GM18499 (cell line): ENCODE data around the gene FOXP1.

Experiments
- ATAC-seq: cut with Tn5 transposase; IDR thresholded peaks from one replicate; pipeline ENCODE4 v1.9.1; 2021; ENCODE audit warnings: moderate number of reproducible peaks; ENCODE audit not compliant: insufficient read depth, unreplicated experiment

The FOXP1 gene

GRCh38 chr3:71461114-71461513, 122.4 kb downstream of the FOXP1 start:
- ATAC-seq: no peak

GRCh38 chr3:71458895-71459294, 124.6 kb downstream of the FOXP1 start:
- ATAC-seq: no peak

GRCh38 chr3:71456826-71457225, 126.7 kb downstream of the FOXP1 start:
- ATAC-seq: no peak

GRCh38 chr3:71456156-71456555, 127.4 kb downstream of the FOXP1 start:
- no peak for ATAC-seq

- ATAC-seq: no peak
Measured at GRCh38 chr3:71454512-71455403, 128.8 kb downstream of the FOXP1 start.

DNA sequence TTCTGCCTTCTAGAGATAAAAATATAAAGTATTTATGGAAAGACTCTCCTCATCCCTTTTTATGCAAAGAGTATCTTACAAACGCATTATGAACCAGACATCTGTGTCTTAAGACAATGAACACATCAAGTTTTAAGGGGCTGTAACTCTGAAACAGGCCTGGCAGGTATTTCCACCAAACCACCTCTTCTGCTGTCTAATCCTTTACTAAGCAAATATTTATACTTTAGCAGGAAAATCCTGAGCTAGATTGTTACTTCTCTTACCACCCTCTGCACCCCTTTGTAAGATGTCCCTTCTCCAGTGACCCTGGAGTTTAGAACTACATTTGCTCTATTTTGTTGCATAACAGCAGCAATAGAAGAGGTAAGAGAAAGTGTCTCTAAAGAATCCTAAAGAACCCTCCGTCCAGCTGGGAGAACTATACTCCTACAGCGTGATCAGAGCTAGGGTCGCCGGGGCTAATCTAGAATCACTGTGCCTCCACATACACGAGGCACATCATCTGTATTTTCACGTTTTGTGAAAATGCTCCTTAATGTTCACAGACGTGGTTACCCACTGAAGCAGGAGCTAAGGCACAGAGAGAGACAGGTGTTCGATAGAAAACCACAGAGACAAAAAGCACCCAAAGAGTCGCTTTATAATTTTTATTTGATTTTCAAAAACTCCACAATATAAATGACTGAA, 129.6 kb downstream of the FOXP1 start:
- ATAC-seq: no peak

DNA sequence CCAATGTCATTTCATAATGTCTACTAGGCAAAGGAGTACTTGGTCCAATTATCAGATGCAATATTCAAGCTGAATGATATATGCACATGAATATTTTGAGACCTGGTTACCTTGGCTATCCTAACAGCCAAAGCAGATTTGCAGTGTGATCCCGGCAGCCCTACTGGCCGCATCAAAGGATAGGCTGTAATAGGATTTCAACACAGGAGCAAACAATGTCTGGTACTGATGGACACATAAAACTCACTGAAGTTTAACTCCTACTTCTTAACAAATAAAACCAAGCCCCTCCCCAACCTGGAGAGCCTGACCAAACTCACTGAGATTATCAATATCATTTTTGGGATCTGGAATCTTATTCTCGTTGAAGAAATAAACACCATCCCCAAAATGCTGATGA, 130.2 kb downstream of the FOXP1 start:
- ATAC-seq: no peak

GRCh38 chr3:71451812-71452211, 131.7 kb downstream of the FOXP1 start:
- ATAC-seq: no peak

GRCh38 chr3:71451060-71451459, 132.5 kb downstream of the FOXP1 start:
- no peak for ATAC-seq

- ATAC-seq: no peak
Measured at GRCh38 chr3:71450162-71450561, 133.4 kb downstream of the FOXP1 start.

DNA sequence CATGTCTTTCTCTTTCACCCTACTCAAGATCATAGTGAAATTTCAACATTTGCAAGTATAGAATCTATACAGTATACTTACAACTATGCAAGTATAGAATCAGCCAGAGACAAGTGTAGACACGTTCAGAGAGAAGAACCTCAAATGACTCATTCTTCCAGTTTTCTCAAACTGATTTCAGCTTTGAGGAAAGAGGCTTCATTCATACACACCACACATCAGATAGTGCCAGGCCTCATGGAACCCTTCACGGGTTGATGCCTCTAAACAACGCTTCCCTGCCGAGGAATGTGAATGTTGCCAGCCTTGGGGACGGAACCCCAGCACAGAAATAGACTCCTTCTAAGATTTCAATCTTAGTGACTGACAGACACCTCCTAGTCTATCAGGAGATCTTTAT, 135.7 kb downstream of the FOXP1 start:
- ATAC-seq: no peak

DNA sequence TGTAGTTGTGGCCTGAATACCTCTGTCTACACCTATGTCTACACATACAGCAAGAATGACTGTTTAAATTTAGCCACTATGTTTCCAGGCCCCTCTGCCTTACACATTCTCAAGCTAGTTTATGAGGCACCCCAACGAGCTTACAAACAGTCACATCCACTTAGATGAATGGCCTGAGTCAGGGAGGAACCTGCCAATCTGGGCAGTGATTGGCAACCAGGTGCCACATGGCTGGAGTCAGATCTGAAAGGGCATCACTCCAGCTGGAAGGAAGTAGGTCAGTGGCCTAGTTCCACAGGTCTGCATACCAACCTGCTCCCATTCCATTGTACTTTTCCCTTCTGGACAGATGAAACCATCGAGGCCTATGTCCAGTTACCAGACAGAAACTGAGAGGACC, 136.3 kb downstream of the FOXP1 start:
- ATAC-seq: no peak

- no peak for ATAC-seq
Measured at GRCh38 chr3:71446734-71447133, 136.8 kb downstream of the FOXP1 start.

DNA sequence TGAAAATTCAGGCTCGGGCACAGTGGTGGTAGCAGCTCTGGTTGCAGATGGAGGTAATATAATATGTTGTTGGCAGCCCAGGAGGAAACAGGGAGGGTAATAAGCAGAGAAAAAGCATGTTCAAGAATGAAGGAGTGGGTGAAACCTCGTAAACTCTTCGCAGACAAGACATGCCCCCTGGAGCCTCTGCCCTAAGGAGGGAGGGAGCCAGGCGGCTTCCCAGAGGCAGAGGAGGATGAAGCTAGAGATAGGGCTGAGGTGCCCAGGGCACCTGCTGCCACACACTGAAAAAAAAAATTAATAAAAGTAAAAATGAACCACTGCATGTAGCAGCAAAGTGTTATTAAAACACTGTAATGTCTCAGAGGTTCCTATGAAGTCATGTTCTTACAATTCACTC, 137.3 kb downstream of the FOXP1 start:
- no peak for ATAC-seq

GRCh38 chr3:71444861-71445259, 138.7 kb downstream of the FOXP1 start:
- no peak for ATAC-seq

DNA sequence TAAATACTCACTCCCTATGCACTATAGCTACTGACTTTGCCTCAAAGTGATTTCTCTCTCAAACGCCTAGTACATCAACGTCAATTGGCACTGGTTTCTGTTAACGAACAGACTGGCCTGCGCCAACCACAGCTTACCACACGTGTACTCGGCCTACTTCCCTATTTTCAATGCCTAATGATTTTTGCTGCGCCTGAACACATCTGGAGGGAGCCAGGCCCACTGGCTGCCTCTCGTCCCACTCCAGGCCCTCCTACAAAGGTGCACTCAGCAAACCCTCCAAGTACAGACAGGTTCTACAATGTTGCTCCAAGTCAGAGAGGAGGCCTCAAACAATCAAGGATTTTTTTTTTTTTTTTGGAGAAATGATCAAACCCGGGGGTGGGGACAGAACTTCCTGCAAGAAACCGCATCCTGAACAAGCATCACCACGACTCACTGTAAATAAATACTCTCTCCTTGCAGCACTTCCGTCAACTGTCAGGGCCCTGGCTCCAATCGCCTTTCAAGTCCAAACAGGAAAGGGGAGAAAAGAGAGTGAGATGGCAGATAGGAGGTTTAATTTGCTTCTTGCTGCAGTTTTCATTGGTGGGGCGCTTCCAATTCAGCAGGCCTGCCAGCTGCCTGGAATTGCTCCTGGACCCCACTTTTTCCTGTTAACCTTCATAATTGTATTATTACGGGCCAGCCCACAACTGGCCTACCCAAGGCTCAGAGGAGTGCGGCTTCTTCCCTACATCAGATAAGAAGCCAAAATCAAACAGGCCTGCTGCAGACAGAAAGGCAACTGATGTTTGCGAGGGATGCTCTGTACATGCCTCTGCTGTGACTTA, 139.3 kb downstream of the FOXP1 start:
- peak; percentile 94 for ATAC-seq

DNA sequence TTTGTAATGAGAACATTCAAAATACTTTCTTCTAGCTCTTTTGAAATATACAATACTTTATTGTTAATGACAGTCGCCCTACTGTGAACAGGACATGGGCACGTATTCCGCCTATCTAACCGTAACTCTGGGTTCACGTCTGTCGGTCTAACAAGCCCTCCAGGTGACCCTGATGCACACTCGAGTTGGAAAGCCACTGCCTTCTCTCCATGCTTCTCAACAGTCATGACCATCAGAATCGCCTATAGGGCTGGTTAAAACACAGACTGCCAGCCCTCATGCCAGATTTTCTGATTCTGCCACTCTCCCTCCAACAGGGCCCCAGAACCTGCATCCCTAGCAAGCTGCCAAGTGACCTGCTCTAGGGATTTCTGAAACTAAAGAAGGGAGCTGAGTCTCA, 140.2 kb downstream of the FOXP1 start:
- ATAC-seq: no peak

GRCh38 chr3:71442652-71443042, 140.9 kb downstream of the FOXP1 start:
- ATAC-seq: no peak

DNA sequence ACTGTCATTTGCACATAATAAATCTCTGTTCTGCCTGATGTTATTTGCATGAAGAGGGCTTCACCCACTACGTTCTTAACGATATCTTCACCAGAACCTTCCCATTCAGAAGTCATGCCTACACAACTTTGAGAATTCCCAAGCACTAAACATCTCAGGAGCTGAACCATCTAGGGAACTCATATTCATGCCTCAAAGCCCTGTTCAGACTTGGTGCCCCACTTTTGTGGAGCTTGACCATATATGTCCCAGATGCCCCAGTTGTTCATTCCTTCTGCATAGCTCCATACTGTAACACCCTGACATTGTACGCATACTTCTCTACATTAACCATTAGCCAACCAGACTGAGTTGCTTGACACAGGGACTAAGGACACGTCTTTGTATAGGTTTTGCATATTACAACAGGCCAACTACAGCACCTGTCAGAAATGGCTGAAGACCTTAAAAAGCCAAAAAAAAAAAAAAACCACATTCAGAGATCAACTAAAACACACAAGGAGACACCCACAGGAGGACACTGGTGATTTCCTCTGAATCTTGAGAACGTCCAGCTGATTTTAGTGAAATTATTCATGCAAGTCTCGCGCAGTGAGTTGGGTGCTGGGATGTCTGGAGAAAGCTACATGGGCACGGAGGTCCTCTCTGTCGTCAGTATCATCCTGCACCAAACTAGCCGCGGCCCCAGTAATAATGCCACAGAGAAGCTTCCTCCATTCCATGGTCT, 141.4 kb downstream of the FOXP1 start:
- ATAC-seq: no peak

- no peak for ATAC-seq
Measured at GRCh38 chr3:71441217-71441924, 142.2 kb downstream of the FOXP1 start.
